H9 (cell line): ENCODE measurements around the gene METTL4. TPM values are rescaled to one million over a fixed set of nuclear protein-coding genes. Genes with fewer than 3 reads are reported as not detected.

ENCODE experiments used
- DNase-seq: peaks from one replicate; pipeline ENCODE4 v3.0.0-alpha.2; 2017
- H2AFZ ChIP-seq: one replicate; pipeline ENCODE4 v1.6.1; 2013; ENCODE audit warnings: mild to moderate bottlenecking, low read length, control low read depth, moderate library complexity
- H2AK5ac ChIP-seq: 2 replicates; pipeline ENCODE4 v1.6.1; 2013; ENCODE audit warnings: low read length, control low read depth, mixed read lengths; ENCODE audit not compliant: insufficient read length
- H2BK120ac ChIP-seq: one replicate; pipeline ENCODE4 v1.6.1; 2013; ENCODE audit warnings: low read depth, mild to moderate bottlenecking, low read length, control low read depth, inconsistent platforms; ENCODE audit not compliant: poor library complexity, severe bottlenecking
- H2BK12ac ChIP-seq: 2 replicates; pipeline ENCODE4 v1.6.1; 2013; ENCODE audit warnings: low read length, control low read depth, mixed read lengths, low read depth; ENCODE audit not compliant: insufficient read length
- H2BK15ac ChIP-seq: 2 replicates; pipeline ENCODE4 v1.6.1; 2013; ENCODE audit warnings: low read depth, low read length, control low read depth
- H2BK20ac ChIP-seq: one replicate; pipeline ENCODE4 v1.6.1; 2013; ENCODE audit warnings: low read depth, mild to moderate bottlenecking, low read length, control low read depth, inconsistent platforms; ENCODE audit not compliant: poor library complexity, severe bottlenecking
- H2BK5ac ChIP-seq: 2 replicates; pipeline ENCODE4 v1.6.1; 2013; ENCODE audit warnings: low read length, control low read depth, mixed read lengths; ENCODE audit not compliant: insufficient read length
- H3K14ac ChIP-seq: 2 replicates; pipeline ENCODE4 v1.6.1; 2013; ENCODE audit warnings: low read length, control low read depth; ENCODE audit not compliant: insufficient read depth
- H3K18ac ChIP-seq: 2 replicates; pipeline ENCODE4 v1.6.1; 2013; ENCODE audit warnings: low read depth, mild to moderate bottlenecking, mixed read lengths, low read length, control low read depth; ENCODE audit not compliant: insufficient read length
- H3K23ac ChIP-seq: 2 replicates; pipeline ENCODE4 v1.6.1; 2013; ENCODE audit warnings: low read length, control low read depth, mixed read lengths, low read depth; ENCODE audit not compliant: insufficient read length
- H3K23me2 ChIP-seq: 2 replicates; pipeline ENCODE4 v1.6.1; 2013; ENCODE audit warnings: low read depth, mild to moderate bottlenecking, mixed read lengths, low read length, control low read depth; ENCODE audit not compliant: insufficient read length, poor library complexity, severe bottlenecking
- H3K27ac ChIP-seq: 2 replicates; pipeline ENCODE4 v1.5.1; 2013; ENCODE audit warnings: low read length, control low read depth, mixed read lengths, low read depth; ENCODE audit not compliant: insufficient read length
- H3K27me3 ChIP-seq: 2 replicates; pipeline ENCODE4 v1.6.1; 2013; ENCODE audit warnings: low read length, control low read depth, inconsistent platforms; ENCODE audit not compliant: insufficient read depth
- H3K4ac ChIP-seq: 2 replicates; pipeline ENCODE4 v1.6.1; 2013; ENCODE audit warnings: low read depth, mild to moderate bottlenecking, control low read depth, inconsistent platforms, low read length, moderate library complexity
- H3K4me1 ChIP-seq: 2 replicates; pipeline ENCODE4 v1.6.1; 2013; ENCODE audit warnings: low read length, control low read depth, inconsistent platforms; ENCODE audit not compliant: insufficient read depth
- H3K4me2 ChIP-seq: 2 replicates; pipeline ENCODE4 v1.6.1; 2013; ENCODE audit warnings: low read length, control low read depth, mixed read lengths; ENCODE audit not compliant: insufficient read length, insufficient read depth
- H3K56ac ChIP-seq: 2 replicates; pipeline ENCODE4 v1.6.1; 2013; ENCODE audit warnings: low read depth, mild to moderate bottlenecking, mixed read lengths, low read length, control low read depth; ENCODE audit not compliant: insufficient read length
- H3K79me1 ChIP-seq: 2 replicates; pipeline ENCODE4 v1.6.1; 2013; ENCODE audit warnings: low read depth, mild to moderate bottlenecking, moderate library complexity, low read length, control low read depth, inconsistent platforms; ENCODE audit not compliant: insufficient read depth, poor library complexity, severe bottlenecking
- H3K79me2 ChIP-seq: 2 replicates; pipeline ENCODE4 v1.6.1; 2013; ENCODE audit warnings: low read length, control low read depth, inconsistent platforms; ENCODE audit not compliant: insufficient read depth
- H3K9ac ChIP-seq: 2 replicates; pipeline ENCODE4 v1.6.1; 2013; ENCODE audit warnings: low read length, control low read depth, mixed read lengths; ENCODE audit not compliant: insufficient read length; ENCODE audit errors: extremely low read depth
- H3K9me3 ChIP-seq: one replicate; pipeline ENCODE4 v1.6.1; 2013; ENCODE audit warnings: low read depth, low read length, inconsistent platforms; ENCODE audit not compliant: control insufficient read depth
- H3T11ph ChIP-seq: one replicate; pipeline ENCODE4 v1.6.1; 2013; ENCODE audit warnings: mild to moderate bottlenecking, low read length, control low read depth, inconsistent platforms
- H4K20me1 ChIP-seq: one replicate; pipeline ENCODE4 v1.6.1; 2013; ENCODE audit not compliant: control insufficient read depth, insufficient read length, insufficient read depth
- H4K5ac ChIP-seq: 2 replicates; pipeline ENCODE4 v1.6.1; 2013; ENCODE audit warnings: low read depth, mild to moderate bottlenecking, mixed read lengths, low read length, control low read depth; ENCODE audit not compliant: insufficient read length
- H4K8ac ChIP-seq: replicated peaks from 2 replicates; pipeline ENCODE4 v1.6.1; 2013; ENCODE audit warnings: low read length, control low read depth, mixed read lengths, low read depth; ENCODE audit not compliant: insufficient read length
- H4K91ac ChIP-seq: 2 replicates; pipeline ENCODE4 v1.6.1; 2013; ENCODE audit warnings: low read depth, mild to moderate bottlenecking, moderate library complexity, mixed read lengths, low read length, control low read depth; ENCODE audit not compliant: insufficient read length
- H3K27ac Mint-ChIP-seq, 3 experiments: 2 replicates in 2 of 3; 3 replicates in 1 of 3; pipeline ENCODE4 v1.8.0; 2020 to 2021; ENCODE audit warnings: mixed read lengths in 3 of 3, mild to moderate bottlenecking in 1 of 3, moderate library complexity in 1 of 3
- H3K27me3 Mint-ChIP-seq: 2 replicates; pipeline ENCODE4 v1.8.0; 2021; ENCODE audit warnings: low read depth, mild to moderate bottlenecking, moderate library complexity, mixed read lengths
- H3K36me3 Mint-ChIP-seq, 3 experiments: 2 replicates in 2 of 3; 3 replicates in 1 of 3; pipeline ENCODE4 v1.8.0; 2020 to 2021; ENCODE audit warnings: low read depth in 3 of 3, mixed read lengths in 3 of 3; ENCODE audit not compliant: insufficient read depth in 1 of 3
- H3K4me1 Mint-ChIP-seq, 2 experiments: 2 replicates each; pipeline ENCODE4 v1.8.0; 2020; ENCODE audit warnings: mixed read lengths in 2 of 2
- H3K4me3 Mint-ChIP-seq, 2 experiments: 2 replicates in 1 of 2; 3 replicates in 1 of 2; pipeline ENCODE4 v1.8.0; 2020 to 2021; ENCODE audit warnings: mild to moderate bottlenecking in 2 of 2, mixed read lengths in 2 of 2, moderate library complexity in 1 of 2
- H3K9me3 Mint-ChIP-seq, 2 experiments: 2 replicates in 1 of 2; 3 replicates in 1 of 2; pipeline ENCODE4 v1.8.0; 2020; ENCODE audit warnings: mild to moderate bottlenecking in 2 of 2, mixed read lengths in 2 of 2, moderate library complexity in 1 of 2
- WGBS: extraction: QIAGEN DNeasy Blood & Tissue Kit; methylation state at CpG from one replicate; pipeline ENCODE4 v1.1.7; 2013; ENCODE audit warnings: missing lambda C conversion rate, low lambda C conversion rate, mixed read lengths; ENCODE audit not compliant: insufficient read length; ENCODE audit errors: extremely low coverage; 5-methylcytosine and 5-hydroxymethylcytosine counted together
- total RNA-seq: library from RNA; stranded (reverse); gene quantifications from 2 replicates; pipeline ENCODE4 v1.2.1, GENCODE V29; 2021
- TF ChIP-seq, protein P1 (sequence below): fragments of 200-600 bp; sonication (generic); conservative IDR thresholded peaks from 3 replicates; pipeline ENCODE4 v1.8.0; 2021; ENCODE audit warnings: antibody characterized with exemption, mild to moderate bottlenecking

Gene METTL4
- total RNA-seq, 1 experiment from 2014 or later, result 14.2 TPM

DNA sequence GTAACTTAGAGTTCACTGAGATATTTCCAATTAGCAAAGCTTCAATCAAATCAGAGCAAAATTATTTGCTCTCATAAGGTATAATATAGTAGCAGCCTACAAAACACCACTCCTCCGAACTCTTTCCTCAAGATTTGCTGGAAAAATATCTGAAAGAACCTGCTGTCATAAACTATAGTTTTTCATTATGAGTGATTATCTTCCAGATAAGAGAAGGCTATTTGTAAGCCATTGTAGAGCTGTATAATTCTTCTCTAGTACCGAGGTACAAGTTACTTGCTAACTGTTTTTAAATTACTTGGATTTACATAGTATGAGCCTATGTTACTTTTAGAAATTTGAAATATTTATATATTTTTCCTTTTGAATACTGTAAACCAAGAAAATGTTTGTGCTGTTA lies 2.1 kb upstream of the METTL4 start:
- no peak overlapping the region for H2AK5ac ChIP-seq
- H2BK15ac ChIP-seq, result no peak overlapping the region
- H3K4me1 Mint-ChIP-seq, result peaks cover 27 to 29% of the 10 kb centered on the region in 2 experiments

More for the DNA sequence above, 2.1 kb upstream of the METTL4 start:
- Histone ChIP-seq H3K79me2 (peaks cover 20% of the 10 kb centered on the region; the same call in 1 of the 2 replicates), H3K27ac (no peak overlapping the region), H2BK20ac (no peak overlapping the region), H3K4me2 (peak overlapping the region; percentile 94), H3K9ac (no peak overlapping the region), H3K23ac (no peak overlapping the region), H3K56ac (no peak overlapping the region), H3K18ac (no peak overlapping the region), H2AFZ (no peak overlapping the region), H4K5ac (no peak overlapping the region), H3K79me1 (peaks cover 3% of the 10 kb centered on the region), H2BK5ac (no peak overlapping the region), H4K91ac (no peak overlapping the region), H3K4me1 (peaks cover 5% of the 10 kb centered on the region; the same call in 1 of the 2 replicates), H2BK120ac (no peak overlapping the region), H3K9me3 (no peaks in the 10 kb centered on the region), H3K27me3 (no peaks in the 10 kb centered on the region), H3K4ac (no peak overlapping the region), H3T11ph (no peak overlapping the region), H4K8ac (no peak overlapping the region), H4K20me1 (no peaks in the 10 kb centered on the region), H2BK12ac (no peak overlapping the region), H3K23me2 (peaks cover 14% of the 10 kb centered on the region), H3K14ac (no peak overlapping the region)
- Mint-ChIP-seq H3K27ac (peak overlapping the region in 2 of 3 experiments; percentile 25 to 65; a peak in 1 of 7 replicates), H3K36me3 (peaks cover 20 to 40% (median 34%) of the 10 kb centered on the region in 3 experiments), H3K27me3 (no peaks in the 10 kb centered on the region), H3K9me3 (no peaks in the 10 kb centered on the region; a peak in 1 of 5 replicates), H3K4me3 (peak overlapping the region; percentile 96 to 99)
- DNase-seq, result no peak
- no CpG with 5 or more reads among the region's 2 CpGs for WGBS
- TF ChIP-seq, protein P1, sequence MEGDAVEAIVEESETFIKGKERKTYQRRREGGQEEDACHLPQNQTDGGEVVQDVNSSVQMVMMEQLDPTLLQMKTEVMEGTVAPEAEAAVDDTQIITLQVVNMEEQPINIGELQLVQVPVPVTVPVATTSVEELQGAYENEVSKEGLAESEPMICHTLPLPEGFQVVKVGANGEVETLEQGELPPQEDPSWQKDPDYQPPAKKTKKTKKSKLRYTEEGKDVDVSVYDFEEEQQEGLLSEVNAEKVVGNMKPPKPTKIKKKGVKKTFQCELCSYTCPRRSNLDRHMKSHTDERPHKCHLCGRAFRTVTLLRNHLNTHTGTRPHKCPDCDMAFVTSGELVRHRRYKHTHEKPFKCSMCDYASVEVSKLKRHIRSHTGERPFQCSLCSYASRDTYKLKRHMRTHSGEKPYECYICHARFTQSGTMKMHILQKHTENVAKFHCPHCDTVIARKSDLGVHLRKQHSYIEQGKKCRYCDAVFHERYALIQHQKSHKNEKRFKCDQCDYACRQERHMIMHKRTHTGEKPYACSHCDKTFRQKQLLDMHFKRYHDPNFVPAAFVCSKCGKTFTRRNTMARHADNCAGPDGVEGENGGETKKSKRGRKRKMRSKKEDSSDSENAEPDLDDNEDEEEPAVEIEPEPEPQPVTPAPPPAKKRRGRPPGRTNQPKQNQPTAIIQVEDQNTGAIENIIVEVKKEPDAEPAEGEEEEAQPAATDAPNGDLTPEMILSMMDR, result no peak
